Neural progenitor cell (in vitro differentiated cells): ENCODE data around the gene TKT. TPM values are rescaled to one million over a fixed set of nuclear protein-coding genes. Genes with fewer than 3 reads are reported as not detected.

ENCODE experiments used
- DNase-seq: peaks from one replicate; pipeline ENCODE4 v3.0.0-alpha.2; 2016; ENCODE audit warnings: low spot score
- H2AFZ ChIP-seq: fragments of 200-600 bp; sonication (generic); replicated peaks from 2 replicates; pipeline ENCODE4 v1.6.1; 2016; ENCODE audit warnings: antibody characterized with exemption
- H3F3A ChIP-seq: fragments of 200-600 bp; sonication (generic); 2 replicates; pipeline ENCODE4 v1.6.1; 2016; ENCODE audit warnings: antibody characterized with exemption, low read depth
- H3K27ac ChIP-seq: fragments of 200-600 bp; sonication (generic); 2 replicates; pipeline ENCODE4 v1.5.1; 2016; ENCODE audit warnings: mild to moderate bottlenecking
- H3K27me3 ChIP-seq: fragments of 200-600 bp; sonication (generic); 2 replicates; pipeline ENCODE4 v1.6.1; 2016; ENCODE audit warnings: mild to moderate bottlenecking, moderate library complexity
- H3K36me3 ChIP-seq: fragments of 200-600 bp; sonication (generic); 2 replicates; pipeline ENCODE4 v1.5.1; 2016
- H3K4me1 ChIP-seq: fragments of 200-600 bp; sonication (generic); 2 replicates; pipeline ENCODE4 v1.6.1; 2016; ENCODE audit warnings: mixed run types
- H3K4me2 ChIP-seq: fragments of 200-600 bp; sonication (generic); 2 replicates; pipeline ENCODE4 v1.6.1; 2016
- H3K4me3 ChIP-seq: fragments of 200-600 bp; sonication (generic); 2 replicates; pipeline ENCODE4 v1.5.1; 2016
- H3K79me2 ChIP-seq: fragments of 200-600 bp; sonication (generic); 2 replicates; pipeline ENCODE4 v1.6.1; 2016; ENCODE audit warnings: low read depth
- H3K9ac ChIP-seq: fragments of 200-600 bp; sonication (generic); 2 replicates; pipeline ENCODE4 v1.6.1; 2016
- H3K9me3 ChIP-seq: fragments of 200-600 bp; sonication (generic); 2 replicates; pipeline ENCODE4 v1.5.1; 2016; ENCODE audit warnings: low read depth
- H4K20me1 ChIP-seq: fragments of 200-600 bp; sonication (generic); 2 replicates; pipeline ENCODE4 v1.6.1; 2016; ENCODE audit warnings: low read depth
- H3K27ac Mint-ChIP-seq: 3 replicates; pipeline ENCODE4 v1.8.0; 2021; ENCODE audit warnings: mixed read lengths
- H3K27me3 Mint-ChIP-seq: 2 replicates; pipeline ENCODE4 v1.8.0; 2022; ENCODE audit warnings: low read depth, mild to moderate bottlenecking, inconsistent platforms, moderate library complexity, mixed read lengths; ENCODE audit not compliant: insufficient read depth
- H3K36me3 Mint-ChIP-seq: 3 replicates; pipeline ENCODE4 v1.8.0; 2021; ENCODE audit warnings: mixed read lengths
- H3K4me1 Mint-ChIP-seq: 3 replicates; pipeline ENCODE4 v1.8.0; 2021; ENCODE audit warnings: mixed read lengths
- H3K4me3 Mint-ChIP-seq: 3 replicates; pipeline ENCODE4 v1.8.0; 2021; ENCODE audit warnings: mild to moderate bottlenecking, moderate library complexity, mixed read lengths
- H3K9me3 Mint-ChIP-seq: 3 replicates; pipeline ENCODE4 v1.8.0; 2020; ENCODE audit warnings: mixed read lengths
- EZH2 ChIP-seq: fragments of 200-600 bp; sonication (generic); IDR thresholded peaks from 2 replicates; pipeline ENCODE4 v1.6.1; 2017; ENCODE audit warnings: antibody characterized with exemption, mild to moderate bottlenecking, moderate library complexity
- EZH2phosphoT487 ChIP-seq: fragments of 200-600 bp; sonication (generic); IDR thresholded peaks from 2 replicates; pipeline ENCODE4 v1.6.1; 2017; ENCODE audit warnings: antibody characterized with exemption
- total RNA-seq: library from RNA; depleted of rRNA; stranded (reverse); fragments of >200 nt; gene quantifications from 2 replicates; pipeline ENCODE4 v1.2.3, GENCODE V29; 2015; ENCODE audit warnings: low replicate concordance
- TF ChIP-seq, protein P1 (sequence below): fragments of 200-600 bp; sonication (generic); IDR thresholded peaks from 2 replicates; pipeline ENCODE4 v1.5.1; 2017; ENCODE audit warnings: antibody characterized with exemption, mild to moderate bottlenecking

The TKT gene
- total RNA-seq, 1 donor from 2014 or later, result 292 TPM

GRCh38 chr3:53239800-53240199, 16.0 kb downstream of the TKT start:
- Histone ChIP-seq H3F3A (no peaks in the 10 kb centered on the region), H3K27ac (no peak overlapping the region), H3K27me3 (no peaks in the 10 kb centered on the region), H3K9me3 (no peaks in the 10 kb centered on the region), H3K36me3 (no peaks in the 10 kb centered on the region), H3K79me2 (peaks cover 40% of the 10 kb centered on the region), H2AFZ (no peak overlapping the region), H3K9ac (no peak overlapping the region), H3K4me3 (no peak overlapping the region), H3K4me2 (no peak overlapping the region), H4K20me1 (peaks cover 59% of the 10 kb centered on the region), H3K4me1 (peaks cover 21% of the 10 kb centered on the region)
- peaks cover 26% of the 10 kb centered on the region for H3K4me1 Mint-ChIP-seq
- H3K27ac Mint-ChIP-seq, result no peak overlapping the region
- TF ChIP-seq, protein P1, sequence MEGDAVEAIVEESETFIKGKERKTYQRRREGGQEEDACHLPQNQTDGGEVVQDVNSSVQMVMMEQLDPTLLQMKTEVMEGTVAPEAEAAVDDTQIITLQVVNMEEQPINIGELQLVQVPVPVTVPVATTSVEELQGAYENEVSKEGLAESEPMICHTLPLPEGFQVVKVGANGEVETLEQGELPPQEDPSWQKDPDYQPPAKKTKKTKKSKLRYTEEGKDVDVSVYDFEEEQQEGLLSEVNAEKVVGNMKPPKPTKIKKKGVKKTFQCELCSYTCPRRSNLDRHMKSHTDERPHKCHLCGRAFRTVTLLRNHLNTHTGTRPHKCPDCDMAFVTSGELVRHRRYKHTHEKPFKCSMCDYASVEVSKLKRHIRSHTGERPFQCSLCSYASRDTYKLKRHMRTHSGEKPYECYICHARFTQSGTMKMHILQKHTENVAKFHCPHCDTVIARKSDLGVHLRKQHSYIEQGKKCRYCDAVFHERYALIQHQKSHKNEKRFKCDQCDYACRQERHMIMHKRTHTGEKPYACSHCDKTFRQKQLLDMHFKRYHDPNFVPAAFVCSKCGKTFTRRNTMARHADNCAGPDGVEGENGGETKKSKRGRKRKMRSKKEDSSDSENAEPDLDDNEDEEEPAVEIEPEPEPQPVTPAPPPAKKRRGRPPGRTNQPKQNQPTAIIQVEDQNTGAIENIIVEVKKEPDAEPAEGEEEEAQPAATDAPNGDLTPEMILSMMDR, result no peak
- TF ChIP-seq EZH2phosphoT487 (no peak), EZH2 (no peak)
- DNase-seq, result no peak
- H3K4me3 Mint-ChIP-seq, result no peak overlapping the region
- H3K9me3 Mint-ChIP-seq, result no peaks in the 10 kb centered on the region
- peaks cover 23% of the 10 kb centered on the region for H3K36me3 Mint-ChIP-seq
- H3K27me3 Mint-ChIP-seq, result peaks cover 4% of the 10 kb centered on the region

- TF ChIP-seq EZH2phosphoT487 (no peak), EZH2 (no peak)
- TF ChIP-seq, protein P1, result no peak
- peaks cover 14% of the 10 kb centered on the region for H3K4me1 ChIP-seq
- no peak overlapping the region for H3K4me3 Mint-ChIP-seq
- H3K4me3 ChIP-seq, result no peak overlapping the region
- H2AFZ ChIP-seq, result no peak overlapping the region
- peaks cover 54% of the 10 kb centered on the region for H4K20me1 ChIP-seq
- H3K27me3 ChIP-seq, result no peaks in the 10 kb centered on the region
- DNase-seq, result no peak
- H3K9me3 ChIP-seq, result no peaks in the 10 kb centered on the region
- H3K36me3 ChIP-seq, result no peaks in the 10 kb centered on the region
- peaks cover 4% of the 10 kb centered on the region for H3K27me3 Mint-ChIP-seq
- peaks cover 31% of the 10 kb centered on the region for H3K79me2 ChIP-seq
- peaks cover 22% of the 10 kb centered on the region for H3K36me3 Mint-ChIP-seq
- no peak overlapping the region for H3K27ac Mint-ChIP-seq
- H3F3A ChIP-seq, result no peaks in the 10 kb centered on the region
- H3K4me1 Mint-ChIP-seq, result peaks cover 22% of the 10 kb centered on the region
- H3K9ac ChIP-seq, result no peak overlapping the region
- H3K27ac ChIP-seq, result no peak overlapping the region
- H3K4me2 ChIP-seq, result no peak overlapping the region
- H3K9me3 Mint-ChIP-seq, result no peaks in the 10 kb centered on the region
Observed at GRCh38 chr3:53238886-53239285, 16.9 kb downstream of the TKT start.

GRCh38 chr3:53238051-53238850, 17.6 kb downstream of the TKT start:
- no peaks in the 10 kb centered on the region for H3K27me3 ChIP-seq
- no peak overlapping the region for H3K9ac ChIP-seq

More at GRCh38 chr3:53238051-53238850, 17.6 kb downstream of the TKT start:
- no peaks in the 10 kb centered on the region for H3F3A ChIP-seq
- H3K79me2 ChIP-seq, result peaks cover 25% of the 10 kb centered on the region
- H3K4me2 ChIP-seq, result no peak overlapping the region
- Mint-ChIP-seq H3K27ac (no peak overlapping the region), H3K4me1 (peaks cover 17% of the 10 kb centered on the region), H3K27me3 (peaks cover 2% of the 10 kb centered on the region), H3K4me3 (no peak overlapping the region), H3K9me3 (no peaks in the 10 kb centered on the region), H3K36me3 (peaks cover 25% of the 10 kb centered on the region)
- TF ChIP-seq, protein P1, result no peak
- TF ChIP-seq EZH2phosphoT487 (no peak), EZH2 (no peak)
- no peak overlapping the region for H3K27ac ChIP-seq
- H3K9me3 ChIP-seq, result no peaks in the 10 kb centered on the region
- H3K36me3 ChIP-seq, result no peaks in the 10 kb centered on the region
- H3K4me3 ChIP-seq, result no peak overlapping the region
- H3K4me1 ChIP-seq, result peaks cover 8% of the 10 kb centered on the region
- DNase-seq, result no peak
- H2AFZ ChIP-seq, result no peak overlapping the region
- peaks cover 49% of the 10 kb centered on the region for H4K20me1 ChIP-seq
